HepG2 (cell line): ENCODE measurements around the gene GLYR1. TPM values are rescaled to one million over a fixed set of nuclear protein-coding genes. Genes with fewer than 3 reads are reported as not detected.

Experiments used
- ARID2 ChIP-seq: sonication (generic); formaldehyde crosslinking; IDR thresholded peaks from 2 replicates; pipeline ENCODE4 v1.8.1; 2022; ENCODE audit warnings: mild to moderate bottlenecking, missing genetic modification reagents, borderline replicate concordance
- CBFB ChIP-seq: sonication (generic); formaldehyde crosslinking; IDR thresholded peaks from 2 replicates; pipeline ENCODE4 v1.4.0; 2020; ENCODE audit warnings: missing genetic modification reagents
- HES4 ChIP-seq: sonication (generic); formaldehyde crosslinking; IDR thresholded peaks from 2 replicates; pipeline ENCODE4 v1.9.0; 2021; ENCODE audit warnings: mild to moderate bottlenecking, missing genetic modification reagents, borderline replicate concordance
- HOXA3 ChIP-seq: sonication (generic); formaldehyde crosslinking; IDR thresholded peaks from 2 replicates; pipeline ENCODE4 v1.5.0; 2020; ENCODE audit warnings: missing genetic modification reagents
- KLF12 ChIP-seq: sonication (generic); formaldehyde crosslinking; IDR thresholded peaks from 2 replicates; pipeline ENCODE4 v1.4.0; 2020; ENCODE audit warnings: missing genetic modification reagents, borderline replicate concordance
- MIER2 ChIP-seq: IDR thresholded peaks from 2 replicates; pipeline ENCODE4 v1.6.1; 2016; ENCODE audit warnings: missing biosample characterization, missing genetic modification reagents
- MXD4 ChIP-seq: IDR thresholded peaks from 2 replicates; pipeline ENCODE4 v1.6.1; 2016; ENCODE audit warnings: mild to moderate bottlenecking, missing biosample characterization, missing genetic modification reagents
- MXI1 ChIP-seq: IDR thresholded peaks from 3 replicates; pipeline ENCODE4 v1.6.1; 2012; ENCODE audit warnings: low read depth, low read length, inconsistent platforms, borderline replicate concordance
- NFE2L1 ChIP-seq: sonication (generic); formaldehyde crosslinking; IDR thresholded peaks from 2 replicates; pipeline ENCODE4 v1.4.0; 2020; ENCODE audit warnings: missing genetic modification reagents, mild to moderate bottlenecking, borderline replicate concordance
- NFRKB ChIP-seq: fragments of 450-650 bp; IDR thresholded peaks from 2 replicates; pipeline ENCODE4 v1.6.1; 2017
- SCMH1 ChIP-seq: sonication (generic); formaldehyde crosslinking; IDR thresholded peaks from 2 replicates; pipeline ENCODE4 v1.9.0; 2021; ENCODE audit warnings: missing genetic modification reagents, mild to moderate bottlenecking, borderline replicate concordance
- SNAI1 ChIP-seq: sonication (generic); formaldehyde crosslinking; IDR thresholded peaks from 2 replicates; pipeline ENCODE4 v1.5.0; 2020; ENCODE audit warnings: mild to moderate bottlenecking, missing genetic modification reagents, borderline replicate concordance
- SOX6 ChIP-seq, 2 experiments: fragments of 450-650 bp in 1 of 2; sonication (generic) in 1 of 2; formaldehyde crosslinking in 1 of 2; IDR thresholded peaks; 2 replicates each; pipeline versions ENCODE4 v1.4.0 to v1.6.1; 2017 to 2020; ENCODE audit warnings: antibody characterized with exemption in 1 of 2, mild to moderate bottlenecking in 1 of 2, missing genetic modification reagents in 1 of 2
- WIZ ChIP-seq: sonication (generic); formaldehyde crosslinking; IDR thresholded peaks from 2 replicates; pipeline ENCODE4 v1.5.1; 2020; ENCODE audit warnings: mild to moderate bottlenecking, missing genetic modification reagents
- ZNF10 ChIP-seq: sonication (generic); formaldehyde crosslinking; IDR thresholded peaks from 2 replicates; pipeline ENCODE4 v1.4.0; 2020; ENCODE audit warnings: mild to moderate bottlenecking, low read depth, missing genetic modification reagents, borderline replicate concordance
- ZNF574 ChIP-seq: sonication (generic); formaldehyde crosslinking; IDR thresholded peaks from 2 replicates; pipeline ENCODE4 v1.4.0; 2020; ENCODE audit warnings: missing genetic modification reagents
- ZNF678 ChIP-seq: sonication (generic); formaldehyde crosslinking; IDR thresholded peaks from 2 replicates; pipeline ENCODE4 v1.4.0; 2020; ENCODE audit warnings: mild to moderate bottlenecking, missing genetic modification reagents
- ZNF713 ChIP-seq: sonication (generic); formaldehyde crosslinking; IDR thresholded peaks from 2 replicates; pipeline ENCODE4 v1.4.0; 2020; ENCODE audit warnings: mild to moderate bottlenecking, missing genetic modification reagents
- ZNF768 ChIP-seq: sonication (generic); formaldehyde crosslinking; IDR thresholded peaks from 2 replicates; pipeline ENCODE4 v1.4.0; 2020; ENCODE audit warnings: missing genetic modification reagents
- polyA plus RNA-seq, 8 experiments: library from polyadenylated mRNA; depleted of rRNA in 3 of 8; stranded (reverse) in 7 of 8; unstranded in 1 of 8; fragments of >200 nt; fragmentation: Illumina TruSeq in 4 of 8; extraction: Trizol in 4 of 8; gene quantifications; 2 replicates each; pipeline versions ENCODE4 v1.2.1 to v1.2.3, GENCODE V29; 2011 to 2016; ENCODE audit warnings: low read depth in 4 of 8, missing spikeins in 1 of 8, mixed read lengths in 1 of 8; ENCODE audit not compliant: insufficient read depth in 1 of 8
- total RNA-seq, 5 experiments: library from RNA; depleted of rRNA; stranded (reverse); fragments of >200 nt; fragmentation: Illumina TruSeq; extraction: Trizol; gene quantifications; 2 replicates each; pipeline ENCODE4 v1.2.3, GENCODE V29; 2016; ENCODE audit warnings: low read depth in 1 of 5
- TF ChIP-seq, protein P1 (sequence below): IDR thresholded peaks from 2 replicates; pipeline ENCODE4 v1.6.1; 2016; ENCODE audit warnings: mild to moderate bottlenecking
- TF ChIP-seq, protein P2 (sequence below): IDR thresholded peaks from 2 replicates; pipeline ENCODE4 v1.6.1; 2012; ENCODE audit warnings: low read length, improper control_type of control experiment

Gene GLYR1
- total and polyA plus RNA-seq, 2 of the 13 experiments (the other 11 are each of a cell fraction or from before 2014, with no cell fraction given): 28.3 to 48.7 TPM

DNA sequence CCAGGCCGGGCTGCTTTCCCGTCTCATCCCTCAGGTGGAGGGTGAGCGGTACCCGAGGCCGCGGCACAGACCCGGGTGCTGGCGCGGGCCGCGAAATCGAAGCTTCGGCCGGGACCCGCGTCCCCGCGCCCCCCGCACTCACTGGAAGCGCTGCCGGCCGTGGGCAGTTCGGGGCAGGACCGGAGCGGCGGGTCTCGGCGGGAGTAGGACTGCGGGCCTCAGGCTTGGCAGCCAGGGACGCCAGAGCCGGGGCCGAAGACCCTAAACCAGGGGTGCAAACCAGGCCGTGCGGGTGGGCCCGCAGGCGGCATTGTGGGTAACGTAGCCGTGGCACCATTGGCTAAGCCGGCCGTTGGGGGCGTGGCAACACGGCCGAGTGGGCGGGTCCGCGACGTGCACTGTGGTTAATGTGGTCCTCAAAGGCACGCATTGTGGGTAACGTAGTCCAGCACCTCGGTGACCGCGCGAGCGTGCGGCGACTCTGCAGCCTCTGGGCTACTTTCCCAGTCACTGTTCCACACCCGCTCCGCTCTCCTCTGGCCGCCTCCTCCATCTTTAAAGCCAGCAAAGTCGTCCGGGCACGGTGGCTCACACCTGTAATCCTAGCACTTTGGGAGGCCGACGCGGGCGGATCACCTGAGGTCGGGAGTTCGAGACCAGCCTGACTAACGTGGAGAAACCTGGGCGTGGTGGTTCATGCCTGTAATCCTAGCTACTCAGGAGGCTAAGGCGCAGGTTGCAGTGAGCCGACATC is 80.0 kb downstream of the GLYR1 start, which contains the start of gene ZNF500 (continued):
- TF ChIP-seq NFE2L1 (CRISPR knock-in tag) (peak; percentile 65; the same call in 1 of the 2 replicates), ARID2 (CRISPR knock-in tag) (no peak), MIER2 (CRISPR knock-in tag) (no peak), SCMH1 (CRISPR knock-in tag) (no peak), ZNF713 (CRISPR knock-in tag) (no peak), WIZ (peak; percentile 47; the same call in 1 of the 2 replicates), SOX6 (IDR thresholded peaks at IDR 0.05) (no peak), SOX6 (CRISPR knock-in tag; IDR thresholded peaks at IDR 0.05) (peak; percentile 67), CBFB (CRISPR knock-in tag) (peak; percentile 89), HES4 (CRISPR knock-in tag) (no peak; the same call in 1 of the 2 replicates), ZNF678 (CRISPR knock-in tag) (peak; percentile 77; the same call in 1 of the 2 replicates), KLF12 (CRISPR knock-in tag) (peak; percentile 63; the same call in 1 of the 2 replicates), ZNF574 (CRISPR knock-in tag) (peak; percentile 89), MXI1 (peak; percentile 89; the same call in 1 of the 3 replicates), SNAI1 (CRISPR knock-in tag) (0 out of 2 replicates have a peak, but pooled peaks have one; percentile 65), ZNF768 (CRISPR knock-in tag) (peak; percentile 48; the same call in 1 of the 2 replicates), ZNF10 (CRISPR knock-in tag) (no peak), MXD4 (CRISPR knock-in tag) (peak; percentile 85), NFRKB (no peak), HOXA3 (CRISPR knock-in tag) (peak; percentile 90)
- TF ChIP-seq, protein P1, sequence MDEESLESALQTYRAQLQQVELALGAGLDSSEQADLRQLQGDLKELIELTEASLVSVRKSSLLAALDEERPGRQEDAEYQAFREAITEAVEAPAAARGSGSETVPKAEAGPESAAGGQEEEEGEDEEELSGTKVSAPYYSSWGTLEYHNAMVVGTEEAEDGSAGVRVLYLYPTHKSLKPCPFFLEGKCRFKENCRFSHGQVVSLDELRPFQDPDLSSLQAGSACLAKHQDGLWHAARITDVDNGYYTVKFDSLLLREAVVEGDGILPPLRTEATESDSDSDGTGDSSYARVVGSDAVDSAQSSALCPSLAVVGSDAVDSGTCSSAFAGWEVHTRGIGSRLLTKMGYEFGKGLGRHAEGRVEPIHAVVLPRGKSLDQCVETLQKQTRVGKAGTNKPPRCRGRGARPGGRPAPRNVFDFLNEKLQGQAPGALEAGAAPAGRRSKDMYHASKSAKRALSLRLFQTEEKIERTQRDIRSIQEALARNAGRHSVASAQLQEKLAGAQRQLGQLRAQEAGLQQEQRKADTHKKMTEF: peak; percentile 81; the same call in 1 of the 2 replicates
- TF ChIP-seq, protein P2, sequence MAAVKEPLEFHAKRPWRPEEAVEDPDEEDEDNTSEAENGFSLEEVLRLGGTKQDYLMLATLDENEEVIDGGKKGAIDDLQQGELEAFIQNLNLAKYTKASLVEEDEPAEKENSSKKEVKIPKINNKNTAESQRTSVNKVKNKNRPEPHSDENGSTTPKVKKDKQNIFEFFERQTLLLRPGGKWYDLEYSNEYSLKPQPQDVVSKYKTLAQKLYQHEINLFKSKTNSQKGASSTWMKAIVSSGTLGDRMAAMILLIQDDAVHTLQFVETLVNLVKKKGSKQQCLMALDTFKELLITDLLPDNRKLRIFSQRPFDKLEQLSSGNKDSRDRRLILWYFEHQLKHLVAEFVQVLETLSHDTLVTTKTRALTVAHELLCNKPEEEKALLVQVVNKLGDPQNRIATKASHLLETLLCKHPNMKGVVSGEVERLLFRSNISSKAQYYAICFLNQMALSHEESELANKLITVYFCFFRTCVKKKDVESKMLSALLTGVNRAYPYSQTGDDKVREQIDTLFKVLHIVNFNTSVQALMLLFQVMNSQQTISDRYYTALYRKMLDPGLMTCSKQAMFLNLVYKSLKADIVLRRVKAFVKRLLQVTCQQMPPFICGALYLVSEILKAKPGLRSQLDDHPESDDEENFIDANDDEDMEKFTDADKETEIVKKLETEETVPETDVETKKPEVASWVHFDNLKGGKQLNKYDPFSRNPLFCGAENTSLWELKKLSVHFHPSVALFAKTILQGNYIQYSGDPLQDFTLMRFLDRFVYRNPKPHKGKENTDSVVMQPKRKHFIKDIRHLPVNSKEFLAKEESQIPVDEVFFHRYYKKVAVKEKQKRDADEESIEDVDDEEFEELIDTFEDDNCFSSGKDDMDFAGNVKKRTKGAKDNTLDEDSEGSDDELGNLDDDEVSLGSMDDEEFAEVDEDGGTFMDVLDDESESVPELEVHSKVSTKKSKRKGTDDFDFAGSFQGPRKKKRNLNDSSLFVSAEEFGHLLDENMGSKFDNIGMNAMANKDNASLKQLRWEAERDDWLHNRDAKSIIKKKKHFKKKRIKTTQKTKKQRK: no peak
